Calu3 (cell line): ENCODE measurements around the gene IFT74. TPM values are rescaled to one million over a fixed set of nuclear protein-coding genes. Genes with fewer than 3 reads are reported as not detected.

ENCODE experiments used
- BruUV-seq: library from RNA; stranded (reverse); fragments of 400-500 nt; replicated peaks from 2 replicates; lab custom pipeline; 2021; lab: Mats Ljungman, UMichigan
- CTCF ChIA-PET: fragments of 300-600 bp; sonication (Branson Sonifier 250); formaldehyde crosslinking; loops from one replicate; lab custom pipeline; 2022; ENCODE audit warnings: antibody characterized with exemption; lab: Charles Lee
- DNase-seq: peaks from one replicate; pipeline ENCODE4 v3.0.0; 2022
- H3K27ac Mint-ChIP-seq: one replicate; pipeline ENCODE4 v1.8.0; 2022; ENCODE audit warnings: mixed read lengths; ENCODE audit not compliant: unreplicated experiment
- H3K27me3 Mint-ChIP-seq: one replicate; pipeline ENCODE4 v1.8.0; 2022; ENCODE audit warnings: mixed read lengths; ENCODE audit not compliant: unreplicated experiment
- H3K36me3 Mint-ChIP-seq: one replicate; pipeline ENCODE4 v1.8.0; 2022; ENCODE audit warnings: mild to moderate bottlenecking, moderate library complexity, mixed read lengths; ENCODE audit not compliant: insufficient read depth, unreplicated experiment
- H3K4me1 Mint-ChIP-seq: one replicate; pipeline ENCODE4 v1.8.0; 2022; ENCODE audit warnings: mild to moderate bottlenecking, low read depth, mixed read lengths; ENCODE audit not compliant: unreplicated experiment
- H3K4me3 Mint-ChIP-seq: one replicate; pipeline ENCODE4 v1.8.0; 2022; ENCODE audit warnings: mild to moderate bottlenecking, low read depth, moderate library complexity, mixed read lengths; ENCODE audit not compliant: unreplicated experiment
- H3K9me3 Mint-ChIP-seq: one replicate; pipeline ENCODE4 v1.8.0; 2022; ENCODE audit warnings: low read depth, mixed read lengths; ENCODE audit not compliant: unreplicated experiment
- CTCF ChIP-seq: fragments of 200-600 bp; IDR thresholded peaks from one replicate; pipeline ENCODE4 v1.8.0; 2022; ENCODE audit warnings: antibody characterized with exemption; ENCODE audit not compliant: unreplicated experiment
- intact Hi-C: fragments of 100-400 bp; cut with micrococcal nuclease; formaldehyde crosslinking; loops from one replicate; pipeline ENCODE4 v1.10.0; 2022; ENCODE audit not compliant: unreplicated experiment
- total RNA-seq: library from RNA; stranded (reverse); gene quantifications from 2 replicates; pipeline ENCODE4 v1.2.3, GENCODE V29; 2022

IFT74 gene
- total RNA-seq, 1 experiment from 2014 or later, result 7.3 TPM

- intact Hi-C loops, result no loop called here
- no peak for DNase-seq
- no TSS peak for BruUV-seq
- H3K27me3 Mint-ChIP-seq, result no peaks in the 10 kb centered on the region
- H3K9me3 Mint-ChIP-seq, result no peaks in the 10 kb centered on the region
- peaks cover 8% of the 10 kb centered on the region for H3K4me1 Mint-ChIP-seq
- TF ChIP-seq CTCF, result no peak
- CTCF ChIA-PET, result interaction anchor here (0.6 to 1.3 kb wide), 5 partner anchors 8 to 293 kb away, joined by 3 to 5 read pairs (median 4); partner anchors contain the start of gene PLAA
- H3K27ac Mint-ChIP-seq, result peak overlapping the region; percentile 77
- peak overlapping the region; percentile 79 for H3K4me3 Mint-ChIP-seq
- peaks cover 16% of the 10 kb centered on the region for H3K36me3 Mint-ChIP-seq
Observed at GRCh38 chr9:26955222-26955903, 849 bp upstream of the IFT74 start.

GRCh38 chr9:26956860-26957233 is 635 bp downstream of the IFT74 start:
- peaks cover 16% of the 10 kb centered on the region for H3K36me3 Mint-ChIP-seq
- no peak for DNase-seq
- peaks cover 8% of the 10 kb centered on the region for H3K4me1 Mint-ChIP-seq
- no peaks in the 10 kb centered on the region for H3K27me3 Mint-ChIP-seq
- no peaks in the 10 kb centered on the region for H3K9me3 Mint-ChIP-seq
- H3K4me3 Mint-ChIP-seq, result peak overlapping the region; percentile 79
- intact Hi-C loops, result no loop called here
- no peak for TF ChIP-seq CTCF
- BruUV-seq, result no TSS peak
- CTCF ChIA-PET, result interaction anchor here (1.2 kb wide), 1 partner anchor 47 kb away, joined by 4 read pairs; no protein-coding TSS in a partner anchor
- H3K27ac Mint-ChIP-seq, result peak overlapping the region; percentile 78

GRCh38 chr9:26971721-26972120 is 15.5 kb downstream of the IFT74 start:
- intact Hi-C loops, result no loop called here
- CTCF ChIA-PET, result interaction anchor here (0.6 kb wide), 1 partner anchor 518 kb away, joined by 4 read pairs; no protein-coding TSS in a partner anchor
- no peak overlapping the region for H3K27ac Mint-ChIP-seq
- no peaks in the 10 kb centered on the region for H3K9me3 Mint-ChIP-seq
- no peak overlapping the region for H3K4me3 Mint-ChIP-seq
- DNase-seq, result no peak
- TF ChIP-seq CTCF, result no peak
- H3K27me3 Mint-ChIP-seq, result no peaks in the 10 kb centered on the region
- no peaks in the 10 kb centered on the region for H3K36me3 Mint-ChIP-seq
- H3K4me1 Mint-ChIP-seq, result no peaks in the 10 kb centered on the region
- no TSS peak for BruUV-seq

GRCh38 chr9:26973989-26974388 is 17.8 kb downstream of the IFT74 start:
- H3K36me3 Mint-ChIP-seq, result no peaks in the 10 kb centered on the region
- no peak for DNase-seq
- no peaks in the 10 kb centered on the region for H3K9me3 Mint-ChIP-seq
- no peaks in the 10 kb centered on the region for H3K27me3 Mint-ChIP-seq
- no peak overlapping the region for H3K4me3 Mint-ChIP-seq
- CTCF ChIA-PET, result no interaction called here
- H3K27ac Mint-ChIP-seq, result no peak overlapping the region
- no TSS peak for BruUV-seq
- intact Hi-C loops, result no loop called here
- TF ChIP-seq CTCF, result no peak
- H3K4me1 Mint-ChIP-seq, result no peaks in the 10 kb centered on the region
